Natural killer cell treated with Interleukin-12 subunit alpha and Interleukin-12 subunit beta and Interleukin-15 and Interleukin-18, amount 100 ng/mL, for 72 hours (primary cell): ENCODE measurements around the gene ACER2. TPM values are rescaled to one million over a fixed set of nuclear protein-coding genes. Genes with fewer than 3 reads are reported as not detected.

Experiments
- ATAC-seq, 2 donors: fragments of 150-1000 bp; cut with Tn5 transposase in 1 of 2; sonication (Bioruptor Pico), chemical (Tn5 transposase) in 1 of 2; 2 replicates each; pipeline ENCODE4 v1.10.0; 2021
- DNase-seq: peaks from one replicate; pipeline ENCODE4 v3.0.0; 2022; ENCODE audit warnings: low spot score
- H3K27ac Mint-ChIP-seq, 2 donors: 1 replicate in 1 of 2; 2 replicates in 1 of 2; pipeline ENCODE4 v1.8.0; 2022; ENCODE audit warnings: mixed read lengths in 2 of 2, mild to moderate bottlenecking in 1 of 2, moderate library complexity in 1 of 2
- H3K27me3 Mint-ChIP-seq, 2 donors: 1 replicate in 1 of 2; 2 replicates in 1 of 2; pipeline ENCODE4 v1.8.0; 2022; ENCODE audit warnings: mixed read lengths in 2 of 2
- H3K36me3 Mint-ChIP-seq: one replicate; pipeline ENCODE4 v1.8.0; 2022; ENCODE audit warnings: mixed read lengths
- H3K4me1 Mint-ChIP-seq, 2 donors: 1 replicate in 1 of 2; 2 replicates in 1 of 2; pipeline ENCODE4 v1.8.0; 2022; ENCODE audit warnings: low read depth in 2 of 2, mixed read lengths in 2 of 2, mild to moderate bottlenecking in 1 of 2
- H3K4me3 Mint-ChIP-seq: one replicate; pipeline ENCODE4 v1.8.0; 2022; ENCODE audit warnings: mixed read lengths
- H3K9me3 Mint-ChIP-seq: 2 replicates; pipeline ENCODE4 v1.8.0; 2022; ENCODE audit warnings: mixed read lengths
- total RNA-seq, 2 donors: library from RNA; stranded (reverse); gene quantifications; one replicate each; pipeline ENCODE4 v1.2.3, GENCODE V29; 2022

The ACER2 gene
- total RNA-seq, 2 donors from 2014 or later = 0.90 to 2.6 TPM

DNA sequence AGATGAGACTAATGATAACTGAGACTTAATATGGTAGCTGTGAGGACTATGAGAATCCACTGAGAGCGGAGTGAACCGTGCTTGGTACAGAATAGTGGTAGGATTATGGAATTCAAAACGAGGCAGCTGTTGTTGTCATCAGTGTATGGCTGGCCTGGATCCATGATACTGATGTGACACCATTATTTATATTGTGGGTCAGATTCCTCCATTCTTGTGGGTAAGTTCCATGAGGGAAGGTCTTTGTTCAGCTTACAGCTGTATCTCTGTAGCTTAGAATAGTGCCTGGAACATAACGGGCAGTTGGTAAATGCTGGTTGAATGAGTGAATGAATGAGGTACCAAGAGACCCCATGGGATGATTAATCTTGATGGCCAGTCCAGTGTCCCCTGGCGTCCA lies 61.8 kb downstream of the ACER2 start:
- H3K9me3 Mint-ChIP-seq = no peaks in the 10 kb centered on the region
- no peak for ATAC-seq
- no peak overlapping the region for H3K27ac Mint-ChIP-seq
- no peaks in the 10 kb centered on the region for H3K36me3 Mint-ChIP-seq
- H3K27me3 Mint-ChIP-seq = peaks cover 0 to 2% of the 10 kb centered on the region in 2 donors
- peaks cover 4 to 5% of the 10 kb centered on the region in 2 donors for H3K4me1 Mint-ChIP-seq
- no peak for DNase-seq
- no peak overlapping the region for H3K4me3 Mint-ChIP-seq

DNA sequence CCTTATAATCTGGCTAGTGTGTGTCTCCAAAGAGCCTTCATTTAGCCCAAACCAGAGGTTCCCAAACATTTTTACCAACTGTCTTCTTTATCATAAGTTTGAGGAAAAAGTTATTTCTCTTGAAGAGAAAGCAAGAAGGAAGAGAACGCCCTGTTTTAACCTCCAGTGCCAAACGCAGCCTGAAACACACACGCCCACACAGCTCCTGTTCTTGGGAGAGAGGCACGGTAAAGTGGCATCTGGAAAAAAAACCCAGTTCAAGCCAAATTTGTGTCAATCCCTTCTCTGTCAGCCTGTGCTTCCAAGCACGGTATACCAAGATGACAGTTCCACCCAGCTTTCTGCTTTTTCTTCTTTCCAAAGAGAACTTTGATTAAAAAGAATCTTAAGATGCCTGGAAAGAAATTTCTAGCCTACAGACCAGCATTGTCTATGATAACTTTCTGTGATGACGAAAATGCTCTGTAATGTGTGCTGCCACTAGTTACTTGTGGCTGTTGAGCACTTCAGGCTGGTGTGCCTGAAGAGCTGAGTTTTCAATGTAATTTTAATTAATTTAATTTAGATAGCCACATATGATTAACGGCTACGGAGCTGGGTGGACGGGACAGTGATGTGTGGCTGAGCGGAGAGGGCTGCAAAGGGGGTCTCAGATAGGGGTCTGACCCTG lies 62.3 kb downstream of the ACER2 start:
- Mint-ChIP-seq H3K9me3 (no peaks in the 10 kb centered on the region), H3K4me1 (peaks cover 4 to 5% of the 10 kb centered on the region in 2 donors), H3K4me3 (no peak overlapping the region), H3K27me3 (peaks cover 0 to 2% of the 10 kb centered on the region in 2 donors), H3K27ac (no peak overlapping the region), H3K36me3 (no peaks in the 10 kb centered on the region)
- DNase-seq (no peak), ATAC-seq (no peak)

DNA sequence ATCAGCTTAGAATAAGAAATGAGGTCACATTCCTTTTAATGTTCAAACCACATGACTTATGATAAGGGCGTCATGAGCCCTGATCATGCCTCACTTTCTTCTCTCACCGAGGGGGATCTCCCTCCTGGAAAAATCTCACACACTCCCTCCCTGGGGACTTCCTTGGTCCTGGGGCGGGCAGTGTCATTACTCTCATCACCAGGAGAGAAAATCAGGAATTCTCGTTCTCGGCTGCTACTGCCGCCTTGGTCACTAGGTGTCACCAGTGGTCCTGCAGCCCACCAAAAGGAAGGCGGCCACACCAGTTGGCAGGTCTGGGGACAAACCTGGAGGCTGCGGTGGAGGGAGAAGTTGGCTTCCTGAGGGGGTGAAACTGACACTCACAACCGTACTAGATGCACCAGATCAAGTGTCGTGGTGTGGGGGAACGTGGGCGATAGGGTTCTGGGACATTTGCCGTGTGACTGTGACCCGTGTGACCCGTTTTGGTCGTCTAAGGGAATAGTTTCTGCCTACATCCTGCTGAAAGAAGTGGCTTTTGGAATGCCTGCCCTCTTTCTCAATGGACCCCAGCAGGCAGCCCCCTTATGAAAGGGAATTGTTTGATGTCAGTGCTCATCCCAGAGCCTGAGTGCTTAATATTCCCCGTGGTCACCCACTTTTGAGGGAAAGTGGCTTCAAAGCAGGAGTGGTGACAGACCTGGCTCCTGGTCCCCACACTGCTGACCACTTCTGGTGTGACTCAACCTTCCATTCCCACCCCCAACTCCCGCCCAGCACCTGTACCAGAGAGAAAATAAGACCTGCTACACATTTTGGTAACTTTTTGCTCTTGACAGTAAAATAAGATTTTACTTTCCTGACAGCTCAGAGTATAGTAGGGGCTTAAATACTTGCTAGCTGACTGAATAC lies 63.2 kb downstream of the ACER2 start:
- Mint-ChIP-seq H3K27me3 (peaks cover 0 to 4% of the 10 kb centered on the region in 2 donors), H3K27ac (no peak overlapping the region), H3K4me1 (peaks cover 4 to 5% of the 10 kb centered on the region in 2 donors), H3K9me3 (no peaks in the 10 kb centered on the region), H3K36me3 (no peaks in the 10 kb centered on the region), H3K4me3 (peak overlapping the region; percentile 17)
- ATAC-seq (peak; percentile 67 to 76), DNase-seq (no peak)

DNA sequence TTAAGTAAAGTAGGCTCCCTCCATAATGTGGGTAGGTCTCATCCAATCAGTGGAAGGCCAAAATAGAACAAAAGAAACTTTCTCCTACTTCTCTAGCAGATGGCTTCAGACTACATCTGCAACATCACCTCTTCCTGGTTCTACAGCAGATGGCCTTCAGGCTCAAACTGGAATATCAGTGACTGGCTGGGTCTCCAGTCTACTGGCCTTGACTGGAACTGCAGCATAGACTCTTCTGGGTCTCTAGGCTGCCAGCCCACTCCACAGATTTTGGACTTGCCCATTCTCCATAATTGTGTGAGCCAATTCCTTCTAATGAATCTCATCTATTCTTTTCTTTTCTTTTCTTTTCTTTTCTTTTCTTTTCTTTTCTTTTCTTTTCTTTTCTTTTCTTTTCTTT lies 64.8 kb downstream of the ACER2 start:
- Mint-ChIP-seq H3K4me1 (peaks cover 4 to 5% of the 10 kb centered on the region in 2 donors), H3K4me3 (no peak overlapping the region), H3K27me3 (peaks cover 7 to 9% of the 10 kb centered on the region in 2 donors), H3K27ac (no peak overlapping the region), H3K36me3 (no peaks in the 10 kb centered on the region), H3K9me3 (no peaks in the 10 kb centered on the region)
- DNase-seq = no peak
- ATAC-seq = no peak

DNA sequence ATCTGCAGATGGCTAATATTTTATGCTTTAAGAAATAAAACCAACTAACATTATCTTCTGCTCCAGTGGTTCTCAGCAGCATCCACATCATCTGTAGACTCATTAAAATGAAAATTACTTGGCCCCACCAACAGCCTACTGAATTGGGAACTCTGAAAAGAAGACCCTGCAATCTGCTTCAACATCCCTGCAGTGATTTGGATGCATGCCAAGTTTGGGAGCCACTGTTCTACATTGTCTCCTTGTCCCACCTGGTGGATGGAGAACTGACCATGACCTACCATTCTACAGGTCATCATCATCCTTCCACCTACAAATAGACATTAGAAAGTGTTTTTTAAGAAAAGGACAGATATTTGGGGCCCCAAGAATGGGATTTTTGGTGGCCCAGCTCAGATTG lies 71.1 kb downstream of the ACER2 start:
- H3K4me1 Mint-ChIP-seq = no peaks in the 10 kb centered on the region
- peaks cover 20 to 32% of the 10 kb centered on the region in 2 donors for H3K27me3 Mint-ChIP-seq
- DNase-seq = no peak
- no peak overlapping the region for H3K27ac Mint-ChIP-seq
- no peaks in the 10 kb centered on the region for H3K9me3 Mint-ChIP-seq
- no peaks in the 10 kb centered on the region for H3K36me3 Mint-ChIP-seq
- H3K4me3 Mint-ChIP-seq = no peak overlapping the region
- ATAC-seq = no peak

DNA sequence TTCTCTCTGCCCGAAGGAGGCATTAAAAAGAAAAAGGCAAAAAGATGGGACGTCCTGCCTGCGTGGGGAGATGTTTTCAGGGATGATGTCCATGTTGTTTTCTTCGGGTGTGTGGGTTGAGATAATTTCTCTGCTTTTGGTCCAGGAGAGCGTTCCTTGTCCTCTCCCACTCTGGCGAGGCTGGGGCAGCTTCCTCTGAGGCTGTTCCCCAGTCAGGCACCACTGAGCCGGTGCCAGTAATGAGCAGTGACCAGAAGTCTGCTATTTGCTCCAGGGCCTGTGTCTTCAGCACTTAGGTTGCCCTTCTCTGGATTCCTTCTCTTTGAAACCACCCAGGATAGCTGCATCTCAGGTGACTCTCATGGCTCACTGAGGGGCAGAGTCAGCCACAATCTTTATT lies 71.5 kb downstream of the ACER2 start:
- Mint-ChIP-seq H3K27me3 (peaks cover 21 to 32% of the 10 kb centered on the region in 2 donors), H3K27ac (no peak overlapping the region), H3K9me3 (no peaks in the 10 kb centered on the region), H3K36me3 (no peaks in the 10 kb centered on the region), H3K4me1 (no peaks in the 10 kb centered on the region), H3K4me3 (no peak overlapping the region)
- ATAC-seq = no peak
- no peak for DNase-seq

DNA sequence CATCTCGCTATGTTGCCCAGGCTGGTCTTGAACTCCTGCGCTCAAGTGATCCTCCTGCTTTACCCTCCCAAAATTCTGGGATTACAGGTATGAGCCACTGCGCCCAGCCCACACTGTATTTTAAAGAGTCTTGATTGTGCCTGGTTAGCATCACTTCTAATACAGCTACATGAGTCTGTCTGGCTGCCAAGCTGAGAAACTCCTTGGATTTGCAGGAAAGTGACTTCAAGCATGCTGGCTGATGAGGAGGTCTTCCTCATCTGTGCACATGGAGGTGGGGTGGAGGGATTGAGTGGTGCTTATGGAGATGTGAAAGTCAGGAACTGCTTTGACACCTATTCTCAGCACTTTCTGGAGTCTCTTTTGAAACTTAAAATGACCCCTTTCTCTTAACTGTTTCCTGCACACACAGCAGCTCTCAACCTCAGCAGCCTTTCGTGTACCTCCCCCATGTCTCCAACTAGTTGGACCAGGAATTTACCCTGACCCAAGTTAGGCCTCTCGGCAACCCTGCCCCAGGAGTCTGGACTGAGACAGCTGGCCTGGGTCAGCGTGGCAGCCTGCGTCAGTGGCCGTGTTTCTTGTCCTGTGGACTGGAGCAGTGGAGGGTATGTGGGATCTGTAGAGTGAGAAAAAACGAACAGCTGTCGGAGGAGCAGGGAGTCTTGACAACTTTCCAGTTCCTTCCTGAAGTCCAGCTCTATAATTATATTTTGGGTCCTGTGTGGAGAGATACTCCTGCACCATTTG lies 72.5 kb downstream of the ACER2 start:
- Mint-ChIP-seq H3K36me3 (no peaks in the 10 kb centered on the region), H3K27me3 (peaks cover 21 to 32% of the 10 kb centered on the region in 2 donors), H3K4me1 (no peaks in the 10 kb centered on the region), H3K9me3 (no peaks in the 10 kb centered on the region), H3K4me3 (no peak overlapping the region), H3K27ac (no peak overlapping the region)
- DNase-seq (no peak), ATAC-seq (no peak)

DNA sequence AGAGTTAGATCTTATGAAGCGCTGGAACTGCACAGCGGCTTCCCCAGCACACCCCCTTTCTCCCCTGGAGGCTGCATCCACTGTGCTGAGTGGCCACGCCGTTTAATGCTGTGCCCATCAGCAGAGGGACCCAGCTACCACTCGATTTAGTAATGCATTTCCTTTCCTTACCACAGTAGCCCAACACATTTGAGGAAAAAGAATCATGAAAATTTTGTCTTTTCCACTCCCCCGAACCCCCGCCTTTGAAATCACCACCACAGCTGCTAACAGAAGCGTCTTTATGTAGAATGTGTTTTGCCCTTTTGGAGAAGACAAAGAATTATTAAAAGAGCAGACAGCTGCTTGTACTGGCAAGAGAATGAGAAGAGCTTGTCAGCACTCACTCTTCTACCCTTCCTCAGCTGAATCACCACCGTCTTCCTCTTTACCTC lies 73.2 kb downstream of the ACER2 start:
- Mint-ChIP-seq H3K27me3 (peaks cover 19 to 32% of the 10 kb centered on the region in 2 donors), H3K4me3 (no peak overlapping the region), H3K27ac (no peak overlapping the region), H3K36me3 (no peaks in the 10 kb centered on the region), H3K9me3 (no peaks in the 10 kb centered on the region), H3K4me1 (no peaks in the 10 kb centered on the region)
- ATAC-seq = no peak
- no peak for DNase-seq

DNA sequence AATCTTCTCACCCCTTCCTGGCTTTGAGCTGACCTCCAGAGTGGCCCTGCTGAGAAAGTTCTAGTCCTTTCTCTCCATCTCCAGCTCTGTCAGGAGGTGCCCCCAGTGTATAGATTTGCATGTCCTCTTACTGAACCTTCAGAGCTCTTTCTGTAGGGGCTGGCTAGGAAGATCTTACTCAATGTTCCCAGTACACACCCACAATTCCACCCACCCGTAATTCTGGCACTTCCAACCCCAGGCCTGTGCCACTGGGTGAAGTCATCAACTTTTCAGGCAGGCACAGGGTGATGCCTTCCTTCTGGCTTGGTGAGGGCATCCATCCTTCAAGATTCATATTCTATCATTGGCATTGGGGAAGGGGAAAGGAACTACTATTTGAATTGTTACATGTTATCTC lies 75.9 kb downstream of the ACER2 start:
- H3K27me3 Mint-ChIP-seq = peaks cover 11 to 19% of the 10 kb centered on the region in 2 donors
- DNase-seq (no peak), ATAC-seq (no peak)
- H3K36me3 Mint-ChIP-seq = no peaks in the 10 kb centered on the region
- H3K4me3 Mint-ChIP-seq = no peak overlapping the region
- no peak overlapping the region for H3K27ac Mint-ChIP-seq
- no peaks in the 10 kb centered on the region for H3K9me3 Mint-ChIP-seq
- no peaks in the 10 kb centered on the region for H3K4me1 Mint-ChIP-seq

DNA sequence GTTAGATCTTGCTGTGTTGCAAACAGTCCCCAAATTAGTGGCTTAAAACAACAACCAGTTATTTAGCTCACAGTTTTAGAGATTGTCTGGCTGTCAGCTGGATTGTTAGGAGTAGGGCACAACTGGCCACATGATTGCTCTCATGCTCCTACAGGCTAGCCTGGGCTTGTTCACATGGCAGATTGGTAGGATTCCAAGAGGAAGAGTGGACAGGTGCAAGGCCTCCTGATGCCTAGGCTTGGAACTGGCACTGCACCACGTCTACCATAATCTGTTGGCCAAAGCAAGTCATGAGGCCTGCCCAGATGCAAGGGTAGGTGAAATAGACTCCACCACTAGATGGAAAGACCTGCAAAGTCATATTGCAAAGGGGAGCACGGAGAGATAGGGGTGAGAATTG lies 76.4 kb downstream of the ACER2 start:
- Mint-ChIP-seq H3K4me1 (no peaks in the 10 kb centered on the region), H3K27me3 (peaks cover 7 to 19% of the 10 kb centered on the region in 2 donors), H3K36me3 (no peaks in the 10 kb centered on the region), H3K9me3 (no peaks in the 10 kb centered on the region), H3K4me3 (no peak overlapping the region), H3K27ac (no peak overlapping the region)
- ATAC-seq = no peak
- DNase-seq = no peak

DNA sequence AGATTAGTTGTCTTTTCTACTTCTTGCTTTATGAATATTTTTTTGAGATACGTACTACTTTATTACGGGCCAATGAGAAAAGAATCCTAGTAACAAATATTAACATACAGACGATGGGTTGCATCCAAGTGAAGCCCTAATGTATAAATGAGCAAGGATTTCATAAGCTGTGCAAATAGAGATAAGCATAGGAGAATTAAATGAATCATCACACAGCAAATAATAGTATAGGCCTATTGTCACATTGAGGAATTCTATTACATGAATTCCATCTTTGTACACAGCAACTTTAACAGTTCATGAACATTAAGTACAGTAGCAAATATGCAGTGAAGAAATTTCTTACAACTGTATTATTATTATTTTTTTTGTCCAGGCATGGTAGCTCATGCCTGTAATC lies 78.0 kb downstream of the ACER2 start:
- H3K27ac Mint-ChIP-seq = no peak overlapping the region
- no peak for ATAC-seq
- DNase-seq = no peak
- peaks cover 7 to 17% of the 10 kb centered on the region in 2 donors for H3K27me3 Mint-ChIP-seq
- no peak overlapping the region for H3K4me3 Mint-ChIP-seq
- H3K36me3 Mint-ChIP-seq = no peaks in the 10 kb centered on the region
- H3K4me1 Mint-ChIP-seq = no peaks in the 10 kb centered on the region
- no peaks in the 10 kb centered on the region for H3K9me3 Mint-ChIP-seq

DNA sequence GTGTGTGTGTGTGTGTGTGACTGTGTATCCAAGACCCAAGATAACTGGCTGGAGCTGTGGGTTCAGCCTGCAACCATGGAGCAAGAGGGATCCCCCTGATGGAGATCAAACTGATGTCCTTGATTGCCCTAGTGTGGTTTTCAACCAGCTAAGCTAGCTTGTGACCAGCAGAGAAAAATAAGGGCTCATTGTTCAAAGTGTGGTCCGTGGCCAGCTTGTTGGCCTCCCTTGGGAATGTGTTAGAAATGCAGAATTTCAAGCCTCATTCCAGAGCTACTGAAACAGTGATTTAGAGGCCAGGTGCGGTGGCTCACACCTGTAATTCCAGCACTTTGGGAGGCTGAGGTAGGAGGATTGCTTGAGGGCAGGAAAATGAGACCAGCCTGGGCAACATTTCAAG lies 79.9 kb downstream of the ACER2 start:
- no peak overlapping the region for H3K27ac Mint-ChIP-seq
- ATAC-seq (no peak), DNase-seq (no peak)
- H3K9me3 Mint-ChIP-seq = no peaks in the 10 kb centered on the region
- no peaks in the 10 kb centered on the region for H3K36me3 Mint-ChIP-seq
- H3K4me1 Mint-ChIP-seq = peaks cover 8 to 12% of the 10 kb centered on the region in 2 donors
- no peak overlapping the region for H3K4me3 Mint-ChIP-seq
- H3K27me3 Mint-ChIP-seq = peaks cover 2 to 12% of the 10 kb centered on the region in 2 donors

DNA sequence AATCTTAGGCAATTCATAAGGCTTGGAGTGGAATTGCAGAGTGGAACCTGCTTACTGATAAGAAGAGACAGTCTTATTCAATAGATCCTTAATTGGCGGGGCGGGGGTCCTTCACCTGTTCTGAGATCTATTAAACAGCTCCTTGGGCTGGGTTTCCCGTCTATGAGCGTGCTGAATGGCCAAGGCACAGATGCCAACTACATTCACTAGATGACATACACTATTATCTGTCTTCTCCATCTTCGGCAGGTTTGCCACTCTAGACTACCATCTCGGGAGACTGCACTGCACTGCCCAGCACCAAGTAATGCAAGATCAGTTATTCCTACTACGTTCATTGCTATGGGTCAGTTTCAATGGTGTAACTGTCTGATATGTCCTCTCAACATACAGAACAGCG lies 81.5 kb downstream of the ACER2 start:
- H3K27ac Mint-ChIP-seq = no peak overlapping the region
- H3K36me3 Mint-ChIP-seq = no peaks in the 10 kb centered on the region
- H3K27me3 Mint-ChIP-seq = peaks cover under 1 to 17% of the 10 kb centered on the region in 2 donors
- ATAC-seq (no peak), DNase-seq (no peak)
- H3K4me3 Mint-ChIP-seq = no peak overlapping the region
- no peaks in the 10 kb centered on the region for H3K9me3 Mint-ChIP-seq
- peaks cover 10 to 17% of the 10 kb centered on the region in 2 donors for H3K4me1 Mint-ChIP-seq

DNA sequence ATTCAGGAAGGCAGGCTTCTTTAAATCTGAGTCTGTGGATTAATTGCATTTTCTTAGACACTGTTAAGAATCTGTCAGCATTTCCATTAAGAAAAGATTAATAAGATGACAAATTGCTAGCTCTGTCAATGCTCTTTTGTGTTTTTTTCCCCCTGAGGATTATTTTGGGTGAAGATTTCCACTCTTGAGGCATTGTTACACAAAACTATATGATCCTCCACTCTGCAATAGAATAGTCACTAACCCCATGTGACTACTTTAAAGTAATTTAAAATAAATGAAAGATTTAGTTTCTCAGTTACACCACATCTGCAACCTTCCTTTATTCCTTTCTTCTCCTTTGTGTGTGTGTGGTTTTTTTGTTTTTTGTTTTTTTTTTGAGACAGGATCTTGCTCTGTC lies 82.0 kb downstream of the ACER2 start:
- no peak overlapping the region for H3K4me3 Mint-ChIP-seq
- peaks cover 10 to 17% of the 10 kb centered on the region in 2 donors for H3K4me1 Mint-ChIP-seq
- no peaks in the 10 kb centered on the region for H3K9me3 Mint-ChIP-seq
- ATAC-seq (no peak), DNase-seq (no peak)
- no peaks in the 10 kb centered on the region for H3K36me3 Mint-ChIP-seq
- peaks cover 6 to 18% of the 10 kb centered on the region in 2 donors for H3K27me3 Mint-ChIP-seq
- H3K27ac Mint-ChIP-seq = no peak overlapping the region
